ENCODE data around the gene BPTF. TPM values are rescaled to one million over a fixed set of nuclear protein-coding genes. Genes with fewer than 3 reads are reported as not detected.
"Not testable (repeated sequence)": the region's sequence is repeated elsewhere in the genome, so short reads cannot be mapped to it uniquely, and the experiment has no call there.

The BPTF gene
- polyA plus RNA-seq, 1 donor, result 58.3 TPM

- no peak for DNase-seq (ENCODE audit: low read depth)
Measured at GRCh38 chr17:68006797-68007196, 181.5 kb downstream of the BPTF start.

GRCh38 chr17:68011199-68011665 is 185.9 kb downstream of the BPTF start:
- DNase-seq (ENCODE audit: low read depth), result no peak

- no peak for DNase-seq (ENCODE audit: low read depth)
Measured at GRCh38 chr17:68013385-68013784, 188.1 kb downstream of the BPTF start.

- no peak for DNase-seq (ENCODE audit: low read depth)
Measured at GRCh38 chr17:68015081-68015723, 189.9 kb downstream of the BPTF start.

GRCh38 chr17:68016838-68017237 is 191.5 kb downstream of the BPTF start:
- DNase-seq (ENCODE audit: low read depth), result no peak

GRCh38 chr17:68018493-68018892 is 193.2 kb downstream of the BPTF start:
- not testable (repeated sequence) for DNase-seq (ENCODE audit: low read depth)

GRCh38 chr17:68019336-68019674 is 194.0 kb downstream of the BPTF start:
- DNase-seq (ENCODE audit: low read depth), result no peak

GRCh38 chr17:68019675-68020408 is 194.5 kb downstream of the BPTF start:
- DNase-seq (ENCODE audit: low read depth), result peak; percentile 89

- no peak for DNase-seq (ENCODE audit: low read depth)
Measured at GRCh38 chr17:68020409-68020756, 195.1 kb downstream of the BPTF start.

GRCh38 chr17:68020791-68021190 is 195.5 kb downstream of the BPTF start:
- not testable (repeated sequence) for DNase-seq (ENCODE audit: low read depth)

GRCh38 chr17:68021963-68022362 is 196.7 kb downstream of the BPTF start:
- no peak for DNase-seq (ENCODE audit: low read depth)

- DNase-seq (ENCODE audit: low read depth), result not testable (repeated sequence)
Measured at GRCh38 chr17:68022547-68022946, 197.2 kb downstream of the BPTF start.

GRCh38 chr17:68029512-68030215 is 204.4 kb downstream of the BPTF start:
- no peak for DNase-seq (ENCODE audit: low read depth)

Other genes starting within 250 kb of the BPTF start
- 60.4 TPM for gene NOL11, start 107.6 kb upstream of the BPTF start, polyA plus RNA-seq (ENCODE audit: insufficient read length)
- 13.8 TPM for gene C17orf58, start 171.0 kb downstream of the BPTF start, polyA plus RNA-seq (ENCODE audit: insufficient read length)
- gene KPNA2, start 210.2 kb downstream of the BPTF start, polyA plus RNA-seq (ENCODE audit: insufficient read length), result 51.4 TPM